HEK293 (cell line): ENCODE data around the gene CCDC86.

Source experiments
- CTCF ChIA-PET: fragments of 350-600 bp; formaldehyde crosslinking; extraction: SDS; loops from one replicate; lab custom pipeline; 2021; ENCODE audit warnings: antibody characterized with exemption; lab: Yijun Ruan, JAX
- POLR2A ChIA-PET: fragments of 300-600 bp; formaldehyde crosslinking; extraction: SDS; loops from one replicate; lab custom pipeline; 2020; ENCODE audit warnings: antibody characterized with exemption, inconsistent platforms; lab: Yijun Ruan, JAX
- H3K27ac ChIP-seq: fragments of 200-500 bp; sonication (Bioruptor generic); 2 replicates; pipeline ENCODE4 v1.5.1; 2014; ENCODE audit warnings: low read depth, low read length, control low read depth, inconsistent platforms; ENCODE audit errors: extremely low read depth
- H3K36me3 ChIP-seq, 2 experiments: fragments of 200-500 bp in 1 of 2; sonication (Bioruptor generic) in 1 of 2; 1 replicate in 1 of 2; 2 replicates in 1 of 2; pipeline ENCODE4 v1.5.1; 2014 to 2017; ENCODE audit warnings: inconsistent platforms in 2 of 2, low read length in 2 of 2; ENCODE audit not compliant: control insufficient read depth in 2 of 2, insufficient read depth in 1 of 2
- H3K4me1 ChIP-seq: fragments of 200-500 bp; sonication (Bioruptor generic); 2 replicates; pipeline ENCODE4 v1.5.1; 2014; ENCODE audit warnings: mild to moderate bottlenecking, low read length, inconsistent platforms; ENCODE audit not compliant: control insufficient read depth, insufficient read depth
- H3K4me3 ChIP-seq: 2 replicates; pipeline ENCODE4 v1.5.1; 2011; ENCODE audit warnings: low read depth, mild to moderate bottlenecking, control low read depth, low read length, moderate library complexity
- H3K9me3 ChIP-seq: fragments of 200-500 bp; sonication (Bioruptor generic); 2 replicates; pipeline ENCODE4 v1.5.1; 2014; ENCODE audit warnings: low read depth, low read length, inconsistent platforms; ENCODE audit not compliant: control insufficient read depth, insufficient read depth
- EGR2 ChIP-seq: fragments of 450-650 bp; formaldehyde crosslinking; IDR thresholded peaks from 2 replicates; pipeline ENCODE4 v1.5.1; 2016; ENCODE audit warnings: low read depth, missing biosample characterization, missing genetic modification characterization
- OSR2 ChIP-seq: fragments of 450-650 bp; formaldehyde crosslinking; IDR thresholded peaks from 2 replicates; pipeline ENCODE4 v1.5.1; 2016; ENCODE audit warnings: missing biosample characterization, missing genetic modification characterization
- OVOL3 ChIP-seq: fragments of 450-650 bp; formaldehyde crosslinking; IDR thresholded peaks from 2 replicates; pipeline ENCODE4 v1.5.1; 2016; ENCODE audit warnings: missing biosample characterization, missing genetic modification characterization
- RBAK ChIP-seq: fragments of 450-650 bp; formaldehyde crosslinking; IDR thresholded peaks from 2 replicates; pipeline ENCODE4 v1.5.1; 2016; ENCODE audit warnings: missing biosample characterization, missing genetic modification characterization
- SP2 ChIP-seq: fragments of 450-650 bp; formaldehyde crosslinking; IDR thresholded peaks from 2 replicates; pipeline ENCODE4 v1.5.1; 2016; ENCODE audit warnings: missing biosample characterization, missing genetic modification characterization
- ZNF133 ChIP-seq: fragments of 450-650 bp; formaldehyde crosslinking; IDR thresholded peaks from 2 replicates; pipeline ENCODE4 v1.5.1; 2016; ENCODE audit warnings: missing biosample characterization, missing genetic modification characterization
- ZNF341 ChIP-seq: fragments of 450-650 bp; formaldehyde crosslinking; IDR thresholded peaks from 2 replicates; pipeline ENCODE4; 2016; ENCODE audit warnings: low read depth, missing biosample characterization, missing genetic modification characterization
- ZNF37A ChIP-seq: fragments of 450-650 bp; IDR thresholded peaks from 2 replicates; pipeline ENCODE4 v1.5.1; 2018; ENCODE audit warnings: missing biosample characterization, missing genetic modification characterization
- ZNF521 ChIP-seq: fragments of 450-650 bp; formaldehyde crosslinking; IDR thresholded peaks from 2 replicates; pipeline ENCODE4 v1.5.1; 2017; ENCODE audit warnings: missing biosample characterization, mild to moderate bottlenecking, missing genetic modification characterization
- ZNF530 ChIP-seq: fragments of 450-650 bp; formaldehyde crosslinking; IDR thresholded peaks from 2 replicates; pipeline ENCODE4 v1.5.1; 2016; ENCODE audit warnings: low read depth, missing biosample characterization, missing genetic modification characterization
- ZNF610 ChIP-seq: fragments of 450-650 bp; formaldehyde crosslinking; IDR thresholded peaks from 2 replicates; pipeline ENCODE4 v1.5.1; 2016; ENCODE audit warnings: missing biosample characterization, missing genetic modification characterization, borderline replicate concordance
- ZNF747 ChIP-seq: fragments of 450-650 bp; formaldehyde crosslinking; IDR thresholded peaks from 2 replicates; pipeline ENCODE4 v1.5.1; 2016; ENCODE audit warnings: missing biosample characterization, missing genetic modification characterization
- ZNF76 ChIP-seq: fragments of 450-650 bp; formaldehyde crosslinking; IDR thresholded peaks from 2 replicates; pipeline ENCODE4; 2016; ENCODE audit warnings: low read depth, missing biosample characterization, missing genetic modification characterization, borderline replicate concordance
- ZNF777 ChIP-seq: fragments of 450-650 bp; formaldehyde crosslinking; IDR thresholded peaks from 2 replicates; pipeline ENCODE4 v1.5.1; 2017; ENCODE audit warnings: missing biosample characterization, missing genetic modification characterization, borderline replicate concordance
- ZNF830 ChIP-seq: fragments of 450-650 bp; IDR thresholded peaks from 2 replicates; pipeline ENCODE4 v1.5.0; 2018; ENCODE audit warnings: missing biosample characterization, missing genetic modification characterization, low read depth, mild to moderate bottlenecking, moderate library complexity
- ZSCAN23 ChIP-seq: fragments of 450-650 bp; formaldehyde crosslinking; IDR thresholded peaks from 2 replicates; pipeline ENCODE4 v1.5.1; 2016; ENCODE audit warnings: missing biosample characterization, missing genetic modification characterization
- TF ChIP-seq, protein P1 (sequence below): fragments of 450-650 bp; formaldehyde crosslinking; IDR thresholded peaks from 2 replicates; pipeline ENCODE4 v1.5.1; 2016; ENCODE audit warnings: missing biosample characterization, missing genetic modification characterization
- TF ChIP-seq, protein P2 (sequence below): fragments of 450-650 bp; formaldehyde crosslinking; IDR thresholded peaks from 2 replicates; pipeline ENCODE4 v1.5.1; 2016; ENCODE audit warnings: missing biosample characterization, missing genetic modification characterization, low read depth

The CCDC86 gene

DNA sequence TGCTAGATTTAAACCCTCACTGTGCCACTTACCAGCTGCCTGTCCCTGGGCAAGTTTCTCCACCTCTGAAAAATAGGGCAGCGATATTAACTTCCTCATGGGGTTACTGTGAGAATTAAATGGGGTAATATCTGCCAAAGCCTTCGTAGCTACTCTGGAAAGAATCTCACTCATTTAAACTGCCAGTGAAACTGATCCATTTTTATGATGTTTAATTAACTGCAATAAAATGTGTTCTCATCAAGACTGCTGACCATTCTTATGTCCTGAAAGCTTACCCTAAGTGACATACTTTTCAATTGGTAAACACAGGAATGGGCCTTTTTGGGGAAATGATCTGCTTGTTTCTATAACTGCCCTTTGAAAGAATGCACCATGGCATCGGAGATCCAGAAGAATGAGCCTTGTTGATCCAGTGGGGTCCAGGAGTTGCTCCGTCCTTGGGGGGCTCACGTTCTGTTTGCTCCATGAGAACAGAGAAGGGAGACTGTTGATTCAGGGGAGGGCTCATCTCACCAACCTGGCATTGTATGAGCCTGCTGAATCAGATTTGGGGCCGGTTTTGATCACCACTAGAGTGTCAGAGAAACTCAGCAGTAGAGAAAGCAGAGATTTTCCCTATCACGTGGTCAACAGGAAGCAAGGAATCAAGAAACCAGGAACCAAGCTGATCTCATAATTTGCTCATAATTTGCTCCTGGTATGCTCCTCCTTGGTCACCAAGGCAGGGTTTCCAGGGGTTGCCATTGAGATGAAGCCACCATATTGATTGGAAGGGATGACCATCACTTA is 7.0 kb upstream of the CCDC86 start:
- Histone ChIP-seq H3K4me3 (no peak overlapping the region), H3K27ac (no peak overlapping the region), H3K4me1 (no peaks in the 10 kb centered on the region), H3K9me3 (no peaks in the 10 kb centered on the region), H3K36me3 (no peaks in the 10 kb centered on the region)
- TF ChIP-seq ZNF830: no peak
- no peak for TF ChIP-seq ZNF341
- no peak for TF ChIP-seq OSR2
- TF ChIP-seq OVOL3 (tag by site-specific recombination): no peak
- ChIA-PET POLR2A (no interaction called here), CTCF (interaction anchor here (0.5 to 1.9 kb wide), 4 partner anchors 53 to 1027 kb away, joined by 3 to 8 read pairs (median 5); no protein-coding TSS in a partner anchor)

DNA sequence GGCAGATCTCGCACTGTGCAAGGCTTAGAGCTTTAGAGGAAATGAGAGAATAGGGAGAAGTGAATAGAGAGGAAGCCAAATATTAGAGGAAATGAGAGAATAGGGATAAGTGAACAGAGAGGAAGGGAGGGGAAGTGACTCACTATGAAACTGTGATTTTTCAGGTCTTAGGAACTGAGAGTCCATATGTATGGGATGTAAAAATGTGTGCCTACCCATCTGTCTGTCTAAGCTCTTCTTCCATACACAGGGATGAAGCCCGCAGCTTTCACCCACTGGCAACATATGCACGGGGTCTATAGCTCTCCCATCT is 6.4 kb upstream of the CCDC86 start:
- no peak for TF ChIP-seq ZNF521 (tag by site-specific recombination)
- no peak for TF ChIP-seq RBAK (tag by site-specific recombination)
- no peak for TF ChIP-seq ZNF830
- TF ChIP-seq ZNF133: no peak
- no peak for TF ChIP-seq ZNF530
- TF ChIP-seq, protein P1, sequence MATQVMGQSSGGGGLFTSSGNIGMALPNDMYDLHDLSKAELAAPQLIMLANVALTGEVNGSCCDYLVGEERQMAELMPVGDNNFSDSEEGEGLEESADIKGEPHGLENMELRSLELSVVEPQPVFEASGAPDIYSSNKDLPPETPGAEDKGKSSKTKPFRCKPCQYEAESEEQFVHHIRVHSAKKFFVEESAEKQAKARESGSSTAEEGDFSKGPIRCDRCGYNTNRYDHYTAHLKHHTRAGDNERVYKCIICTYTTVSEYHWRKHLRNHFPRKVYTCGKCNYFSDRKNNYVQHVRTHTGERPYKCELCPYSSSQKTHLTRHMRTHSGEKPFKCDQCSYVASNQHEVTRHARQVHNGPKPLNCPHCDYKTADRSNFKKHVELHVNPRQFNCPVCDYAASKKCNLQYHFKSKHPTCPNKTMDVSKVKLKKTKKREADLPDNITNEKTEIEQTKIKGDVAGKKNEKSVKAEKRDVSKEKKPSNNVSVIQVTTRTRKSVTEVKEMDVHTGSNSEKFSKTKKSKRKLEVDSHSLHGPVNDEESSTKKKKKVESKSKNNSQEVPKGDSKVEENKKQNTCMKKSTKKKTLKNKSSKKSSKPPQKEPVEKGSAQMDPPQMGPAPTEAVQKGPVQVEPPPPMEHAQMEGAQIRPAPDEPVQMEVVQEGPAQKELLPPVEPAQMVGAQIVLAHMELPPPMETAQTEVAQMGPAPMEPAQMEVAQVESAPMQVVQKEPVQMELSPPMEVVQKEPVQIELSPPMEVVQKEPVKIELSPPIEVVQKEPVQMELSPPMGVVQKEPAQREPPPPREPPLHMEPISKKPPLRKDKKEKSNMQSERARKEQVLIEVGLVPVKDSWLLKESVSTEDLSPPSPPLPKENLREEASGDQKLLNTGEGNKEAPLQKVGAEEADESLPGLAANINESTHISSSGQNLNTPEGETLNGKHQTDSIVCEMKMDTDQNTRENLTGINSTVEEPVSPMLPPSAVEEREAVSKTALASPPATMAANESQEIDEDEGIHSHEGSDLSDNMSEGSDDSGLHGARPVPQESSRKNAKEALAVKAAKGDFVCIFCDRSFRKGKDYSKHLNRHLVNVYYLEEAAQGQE (tag by site-specific recombination): no peak
- TF ChIP-seq ZNF37A: no peak
- no peak for TF ChIP-seq ZNF76 (tag by site-specific recombination)
- no peak for TF ChIP-seq ZSCAN23 (tag by site-specific recombination)
- no peak for TF ChIP-seq SP2 (tag by site-specific recombination)
- TF ChIP-seq ZNF747: no peak
- TF ChIP-seq ZNF610 (tag by site-specific recombination): no peak
- no peak for TF ChIP-seq ZNF777 (tag by site-specific recombination)
- TF ChIP-seq, protein P2, sequence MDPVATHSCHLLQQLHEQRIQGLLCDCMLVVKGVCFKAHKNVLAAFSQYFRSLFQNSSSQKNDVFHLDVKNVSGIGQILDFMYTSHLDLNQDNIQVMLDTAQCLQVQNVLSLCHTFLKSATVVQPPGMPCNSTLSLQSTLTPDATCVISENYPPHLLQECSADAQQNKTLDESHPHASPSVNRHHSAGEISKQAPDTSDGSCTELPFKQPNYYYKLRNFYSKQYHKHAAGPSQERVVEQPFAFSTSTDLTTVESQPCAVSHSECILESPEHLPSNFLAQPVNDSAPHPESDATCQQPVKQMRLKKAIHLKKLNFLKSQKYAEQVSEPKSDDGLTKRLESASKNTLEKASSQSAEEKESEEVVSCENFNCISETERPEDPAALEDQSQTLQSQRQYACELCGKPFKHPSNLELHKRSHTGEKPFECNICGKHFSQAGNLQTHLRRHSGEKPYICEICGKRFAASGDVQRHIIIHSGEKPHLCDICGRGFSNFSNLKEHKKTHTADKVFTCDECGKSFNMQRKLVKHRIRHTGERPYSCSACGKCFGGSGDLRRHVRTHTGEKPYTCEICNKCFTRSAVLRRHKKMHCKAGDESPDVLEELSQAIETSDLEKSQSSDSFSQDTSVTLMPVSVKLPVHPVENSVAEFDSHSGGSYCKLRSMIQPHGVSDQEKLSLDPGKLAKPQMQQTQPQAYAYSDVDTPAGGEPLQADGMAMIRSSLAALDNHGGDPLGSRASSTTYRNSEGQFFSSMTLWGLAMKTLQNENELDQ (tag by site-specific recombination): no peak
- TF ChIP-seq EGR2 (tag by site-specific recombination): no peak
- TF ChIP-seq, all 188 proteins: peak for 0
- CTCF ChIA-PET: interaction anchor here (0.5 to 1.3 kb wide), 3 partner anchors 64 to 1028 kb away, joined by 3 to 7 read pairs (median 3); no protein-coding TSS in a partner anchor
- H3K27ac ChIP-seq: no peak overlapping the region

More for the DNA sequence above, 6.4 kb upstream of the CCDC86 start:
- H3K4me1 ChIP-seq: no peaks in the 10 kb centered on the region
- H3K9me3 ChIP-seq: no peaks in the 10 kb centered on the region
- H3K36me3 ChIP-seq: no peaks in the 10 kb centered on the region
- POLR2A ChIA-PET: no interaction called here
- H3K4me3 ChIP-seq: no peak overlapping the region
